Naive thymus-derived CD4-positive, alpha-beta T cell (primary cell): ENCODE results near the gene WWC2. TPM values are rescaled to one million over a fixed set of nuclear protein-coding genes. Genes with fewer than 3 reads are reported as not detected.
A peak's percentile ranks its signal among the peaks of the same experiment; 100 is the strongest.

Experiments used
- ATAC-seq: fragments of 150-1000 bp; cut with Tn5 transposase; 2 replicates; pipeline ENCODE4 v1.10.0; 2021; ENCODE audit warnings: mild to moderate bottlenecking, moderate library complexity
- CTCF ChIA-PET: fragments of 350-600 bp; sonication (Branson Sonifier 250); formaldehyde crosslinking; loops from one replicate; lab custom pipeline; 2021; ENCODE audit warnings: antibody characterized with exemption; lab: Charles Lee
- POLR2A ChIA-PET: fragments of 350-600 bp; sonication (Branson Sonifier 250); formaldehyde crosslinking; loops from one replicate; lab custom pipeline; 2021; ENCODE audit warnings: antibody characterized with exemption, inconsistent platforms; lab: Charles Lee
- DNase-seq, 9 donors: peaks; one replicate each; pipeline versions ENCODE4 v3.0.0 to v3.0.0-alpha.2; 2020 to 2022; ENCODE audit warnings: mixed read lengths in 1 of 9
- H3K27ac ChIP-seq: one replicate; pipeline ENCODE4 v1.7.0; 2013; ENCODE audit warnings: mild to moderate bottlenecking, low read depth, low read length, moderate library complexity
- H3K27me3 ChIP-seq, 2 donors: one replicate each; pipeline ENCODE4 v1.7.0; 2013; ENCODE audit warnings: low read length in 2 of 2, mild to moderate bottlenecking in 2 of 2, moderate library complexity in 2 of 2; ENCODE audit not compliant: control insufficient read depth in 2 of 2, insufficient read depth in 2 of 2
- H3K36me3 ChIP-seq, 3 experiments: 1 replicate in 2 of 3; 2 replicates in 1 of 3; pipeline ENCODE4 v1.7.0; 2013; ENCODE audit warnings: low read length in 3 of 3, mild to moderate bottlenecking in 3 of 3, moderate library complexity in 1 of 3; ENCODE audit not compliant: insufficient read depth in 3 of 3, control insufficient read depth in 2 of 3
- H3K4me1 ChIP-seq, 2 donors: one replicate each; pipeline ENCODE4 v1.7.0; 2013; ENCODE audit warnings: low read length in 2 of 2, mild to moderate bottlenecking in 2 of 2, moderate library complexity in 1 of 2; ENCODE audit not compliant: control insufficient read depth in 2 of 2, insufficient read depth in 2 of 2
- H3K4me3 ChIP-seq: 2 replicates; pipeline ENCODE4 v1.7.0; 2013; ENCODE audit warnings: mild to moderate bottlenecking, low read length
- H3K9me3 ChIP-seq, 3 experiments: 1 replicate in 2 of 3; 2 replicates in 1 of 3; pipeline ENCODE4 v1.7.0; 2013; ENCODE audit warnings: low read length in 3 of 3; ENCODE audit not compliant: control insufficient read depth in 2 of 3
- H3K27ac Mint-ChIP-seq, 9 donors: one replicate each; pipeline ENCODE4 v1.8.0; 2020 to 2022; ENCODE audit warnings: mixed read lengths in 9 of 9, mild to moderate bottlenecking in 8 of 9, moderate library complexity in 5 of 9, inconsistent platforms in 2 of 9
- H3K27me3 Mint-ChIP-seq, 5 donors: one replicate each; pipeline ENCODE4 v1.8.0; 2021 to 2022; ENCODE audit warnings: mixed read lengths in 5 of 5, mild to moderate bottlenecking in 1 of 5
- H3K36me3 Mint-ChIP-seq, 5 donors: one replicate each; pipeline ENCODE4 v1.8.0; 2020 to 2022; ENCODE audit warnings: mixed read lengths in 5 of 5, mild to moderate bottlenecking in 3 of 5, inconsistent platforms in 1 of 5
- H3K4me1 Mint-ChIP-seq, 7 donors: one replicate each; pipeline ENCODE4 v1.8.0; 2020 to 2022; ENCODE audit warnings: mixed read lengths in 7 of 7, mild to moderate bottlenecking in 3 of 7, inconsistent platforms in 1 of 7
- H3K4me3 Mint-ChIP-seq, 10 donors: one replicate each; pipeline ENCODE4 v1.8.0; 2020 to 2022; ENCODE audit warnings: mild to moderate bottlenecking in 10 of 10, mixed read lengths in 10 of 10, moderate library complexity in 6 of 10, inconsistent platforms in 2 of 10
- H3K9me3 Mint-ChIP-seq, 11 donors: one replicate each; pipeline ENCODE4 v1.8.0; 2020 to 2022; ENCODE audit warnings: mixed read lengths in 11 of 11, mild to moderate bottlenecking in 4 of 11, inconsistent platforms in 1 of 11, moderate library complexity in 1 of 11
- intact Hi-C, 2 donors: fragments of 100-400 bp; cut with micrococcal nuclease; formaldehyde crosslinking; loops; one replicate each; pipeline ENCODE4 v1.15.1; 2023
- polyA plus RNA-seq, 2 donors: library from polyadenylated mRNA; unstranded; fragments of 300-500 nt; fragmentation: Illumina TruSeq; gene quantifications; one replicate each; pipeline ENCODE4 v1.2.3, GENCODE V29; 2021
- total RNA-seq, 6 experiments: library from RNA in 5 of 6; stranded (reverse) in 5 of 6; gene quantifications; 1 replicate in 5 of 6; 2 replicates in 1 of 6; pipeline ENCODE4 v1.2.3 and lab custom pipeline; 2021 to 2026

WWC2 gene
- total and polyA plus RNA-seq, 7 experiments from 2014 or later = 0.07 to 13.8 (median 9.9) TPM

- no peaks in the 10 kb centered on the region for H3K9me3 Mint-ChIP-seq
- Histone ChIP-seq H3K27ac (no peak overlapping the region), H3K27me3 (no peaks in the 10 kb centered on the region), H3K9me3 (no peaks in the 10 kb centered on the region), H3K36me3 (no peaks in the 10 kb centered on the region), H3K4me3 (no peak overlapping the region), H3K4me1 (no peaks in the 10 kb centered on the region)
- H3K4me1 Mint-ChIP-seq = peaks cover 0 to 4% (median 0%) of the 10 kb centered on the region in 7 donors
- H3K4me3 Mint-ChIP-seq = no peak overlapping the region
- peaks cover 5 to 21% (median 18%) of the 10 kb centered on the region in 5 donors for H3K27me3 Mint-ChIP-seq
- H3K36me3 Mint-ChIP-seq = peaks cover 0 to 7% (median 0%) of the 10 kb centered on the region in 5 donors
- DNase-seq = no peak
- ATAC-seq = no peak
- intact Hi-C loops = no loop called here
- H3K27ac Mint-ChIP-seq = peak overlapping the region in 1 of 9 donors; percentile 8
- ChIA-PET CTCF (no interaction called here), POLR2A (no interaction called here)
These were observed 236.4 kb downstream of the WWC2 start for GRCh38 chr4:183335369-183335940.

GRCh38 chr4:183337349-183337748 is 238.3 kb downstream of the WWC2 start:
- H3K4me1 ChIP-seq = no peaks in the 10 kb centered on the region
- H3K36me3 Mint-ChIP-seq = peaks cover 0 to 7% (median 0%) of the 10 kb centered on the region in 5 donors
- no peak overlapping the region for H3K27ac Mint-ChIP-seq
- H3K27me3 ChIP-seq = no peaks in the 10 kb centered on the region
- H3K27ac ChIP-seq = no peak overlapping the region
- intact Hi-C loops = no loop called here
- peaks cover 12 to 18% (median 15%) of the 10 kb centered on the region in 5 donors for H3K27me3 Mint-ChIP-seq
- no peak overlapping the region for H3K4me3 Mint-ChIP-seq
- DNase-seq (no peak), ATAC-seq (no peak)
- no peak overlapping the region for H3K4me3 ChIP-seq
- H3K9me3 Mint-ChIP-seq = no peaks in the 10 kb centered on the region
- peaks cover 0 to 4% (median 0%) of the 10 kb centered on the region in 7 donors for H3K4me1 Mint-ChIP-seq
- no peaks in the 10 kb centered on the region for H3K36me3 ChIP-seq
- ChIA-PET CTCF (no interaction called here), POLR2A (no interaction called here)
- no peaks in the 10 kb centered on the region for H3K9me3 ChIP-seq

- DNase-seq (no peak), ATAC-seq (no peak)
- Mint-ChIP-seq H3K27ac (no peak overlapping the region), H3K9me3 (no peaks in the 10 kb centered on the region), H3K36me3 (peaks cover 0 to 4% (median 0%) of the 10 kb centered on the region in 5 donors), H3K27me3 (peaks cover 7 to 14% (median 12%) of the 10 kb centered on the region in 5 donors), H3K4me1 (peaks cover 0 to 4% (median 0%) of the 10 kb centered on the region in 7 donors), H3K4me3 (no peak overlapping the region)
- Histone ChIP-seq H3K27me3 (no peaks in the 10 kb centered on the region), H3K36me3 (no peaks in the 10 kb centered on the region), H3K4me1 (no peaks in the 10 kb centered on the region), H3K4me3 (no peak overlapping the region), H3K27ac (no peak overlapping the region), H3K9me3 (no peaks in the 10 kb centered on the region)
- POLR2A ChIA-PET = no interaction called here
- CTCF ChIA-PET = no interaction called here
- intact Hi-C loops = no loop called here
These were observed 238.8 kb downstream of the WWC2 start for GRCh38 chr4:183337833-183338232.

GRCh38 chr4:183342541-183343533 is 243.8 kb downstream of the WWC2 start:
- H3K27me3 Mint-ChIP-seq = peaks cover 10 to 27% (median 26%) of the 10 kb centered on the region in 5 donors
- intact Hi-C loops = no loop called here
- H3K9me3 Mint-ChIP-seq = no peaks in the 10 kb centered on the region
- peak; percentile 46 for ATAC-seq
- POLR2A ChIA-PET = no interaction called here
- Histone ChIP-seq H3K27me3 (no peaks in the 10 kb centered on the region), H3K36me3 (no peaks in the 10 kb centered on the region), H3K4me1 (no peaks in the 10 kb centered on the region), H3K27ac (no peak overlapping the region), H3K4me3 (no peak overlapping the region), H3K9me3 (no peaks in the 10 kb centered on the region)
- CTCF ChIA-PET = no interaction called here
- H3K36me3 Mint-ChIP-seq = no peaks in the 10 kb centered on the region
- H3K4me1 Mint-ChIP-seq = peaks cover 0 to 5% (median 0%) of the 10 kb centered on the region in 7 donors
- DNase-seq = no peak
- no peak overlapping the region for H3K27ac Mint-ChIP-seq
- H3K4me3 Mint-ChIP-seq = peak overlapping the region in 4 of 10 donors; percentile 8 to 66 (median 28)

- Histone ChIP-seq H3K36me3 (no peaks in the 10 kb centered on the region), H3K9me3 (no peaks in the 10 kb centered on the region), H3K27ac (no peak overlapping the region), H3K27me3 (no peaks in the 10 kb centered on the region), H3K4me3 (no peak overlapping the region), H3K4me1 (no peaks in the 10 kb centered on the region)
- CTCF ChIA-PET = no interaction called here
- Mint-ChIP-seq H3K9me3 (no peaks in the 10 kb centered on the region), H3K27ac (no peak overlapping the region), H3K27me3 (peaks cover 11 to 28% (median 26%) of the 10 kb centered on the region in 5 donors), H3K4me1 (peaks cover 0 to 5% (median 0%) of the 10 kb centered on the region in 7 donors), H3K4me3 (peak overlapping the region in 1 of 10 donors; percentile 14), H3K36me3 (no peaks in the 10 kb centered on the region)
- POLR2A ChIA-PET = no interaction called here
- no peak for ATAC-seq
- DNase-seq = no peak
- intact Hi-C loops = no loop called here
These were observed 244.7 kb downstream of the WWC2 start for GRCh38 chr4:183343730-183344129.

- intact Hi-C loops = no loop called here
- POLR2A ChIA-PET = no interaction called here
- no peaks in the 10 kb centered on the region for H3K36me3 ChIP-seq
- DNase-seq (no peak), ATAC-seq (no peak)
- Mint-ChIP-seq H3K27ac (no peak overlapping the region), H3K4me3 (peak overlapping the region in 1 of 10 donors; percentile 13), H3K9me3 (no peaks in the 10 kb centered on the region), H3K27me3 (peaks cover 11 to 28% (median 26%) of the 10 kb centered on the region in 5 donors), H3K36me3 (no peaks in the 10 kb centered on the region), H3K4me1 (peaks cover 0 to 5% (median 0%) of the 10 kb centered on the region in 7 donors)
- no peaks in the 10 kb centered on the region for H3K4me1 ChIP-seq
- CTCF ChIA-PET = no interaction called here
- no peak overlapping the region for H3K4me3 ChIP-seq
- no peaks in the 10 kb centered on the region for H3K27me3 ChIP-seq
- no peak overlapping the region for H3K27ac ChIP-seq
- H3K9me3 ChIP-seq = no peaks in the 10 kb centered on the region
These were observed 245.6 kb downstream of the WWC2 start for GRCh38 chr4:183344523-183345255.
